Activated CD8-positive, alpha-beta T cell treated with anti-CD3 and anti-CD28 coated beads for 36 hours (primary cell): Measurements from ENCODE around the gene PSMA7. TPM values are rescaled to one million over a fixed set of nuclear protein-coding genes. Genes with fewer than 3 reads are reported as not detected.
"Not testable (repeated sequence)": the region's sequence is repeated elsewhere in the genome, so short reads cannot be mapped to it uniquely, and the experiment has no call there.

Experiments
- ATAC-seq: fragments of 200-7000 bp; cut with Tn5 transposase; one replicate; pipeline ENCODE4 v1.10.0; 2021; ENCODE audit warnings: mild to moderate bottlenecking, moderate library complexity
- CTCF ChIA-PET: fragments of 350-600 bp; sonication (Branson Sonifier 250); formaldehyde crosslinking; loops from one replicate; lab custom pipeline; 2021; ENCODE audit warnings: antibody characterized with exemption; lab: Charles Lee
- POLR2A ChIA-PET: fragments of 350-600 bp; sonication (Branson Sonifier 250); formaldehyde crosslinking; loops from one replicate; lab custom pipeline; 2021; ENCODE audit warnings: antibody characterized with exemption; lab: Charles Lee
- DNase-seq: peaks from one replicate; pipeline ENCODE4 v3.0.0-alpha.2; 2020
- H3K27ac Mint-ChIP-seq: one replicate; pipeline ENCODE4 v1.8.0; 2021; ENCODE audit warnings: mild to moderate bottlenecking, mixed read lengths
- H3K27me3 Mint-ChIP-seq: one replicate; pipeline ENCODE4 v1.8.0; 2021; ENCODE audit warnings: mixed read lengths
- H3K36me3 Mint-ChIP-seq: one replicate; pipeline ENCODE4 v1.8.0; 2021; ENCODE audit warnings: low read depth, mixed read lengths
- H3K4me1 Mint-ChIP-seq: one replicate; pipeline ENCODE4 v1.8.0; 2021; ENCODE audit warnings: low read depth, mixed read lengths
- H3K4me3 Mint-ChIP-seq: one replicate; pipeline ENCODE4 v1.8.0; 2021; ENCODE audit warnings: mild to moderate bottlenecking, moderate library complexity, mixed read lengths
- H3K9me3 Mint-ChIP-seq: one replicate; pipeline ENCODE4 v1.8.0; 2021; ENCODE audit warnings: mixed read lengths
- CTCF ChIP-seq: fragments of 200-600 bp; IDR thresholded peaks from one replicate; pipeline ENCODE4 v1.8.0; 2022; ENCODE audit warnings: antibody characterized with exemption, mild to moderate bottlenecking
- intact Hi-C: fragments of 100-400 bp; cut with micrococcal nuclease; formaldehyde crosslinking; loops from one replicate; pipeline ENCODE4 v1.10.0; 2022
- total RNA-seq, 2 experiments: library from RNA; stranded (reverse); gene quantifications; one replicate each; pipeline ENCODE4 v1.2.3, GENCODE V29; 2021

The PSMA7 gene
- total RNA-seq, 2 experiments from 2014 or later: 286 to 289 TPM

- Mint-ChIP-seq H3K27me3 (no peaks in the 10 kb centered on the region), H3K27ac (no peak overlapping the region), H3K4me3 (no peak overlapping the region), H3K9me3 (no peaks in the 10 kb centered on the region), H3K36me3 (peaks cover 25% of the 10 kb centered on the region), H3K4me1 (peaks cover 22% of the 10 kb centered on the region)
- TF ChIP-seq CTCF: no peak
- POLR2A ChIA-PET: interaction anchor here (0.8 to 0.9 kb wide), 2 partner anchors 8 to 34 kb away, joined by 3 to 4 read pairs; partner anchors contain the start of gene MTG2
- CTCF ChIA-PET: no interaction called here
- ATAC-seq (no peak), DNase-seq (no peak)
- intact Hi-C loops: no loop called here
Measured at GRCh38 chr20:62149532-62150309, 6.5 kb upstream of the PSMA7 start.

GRCh38 chr20:62148908-62149314 lies 5.7 kb upstream of the PSMA7 start:
- ChIA-PET CTCF (no interaction called here), POLR2A (no interaction called here)
- Mint-ChIP-seq H3K4me1 (peaks cover 25% of the 10 kb centered on the region), H3K27ac (no peak overlapping the region), H3K9me3 (no peaks in the 10 kb centered on the region), H3K36me3 (peaks cover 20% of the 10 kb centered on the region), H3K4me3 (no peak overlapping the region), H3K27me3 (no peaks in the 10 kb centered on the region)
- TF ChIP-seq CTCF: no peak
- intact Hi-C loops: no loop called here
- DNase-seq: no peak
- no peak for ATAC-seq

GRCh38 chr20:62148383-62148782 lies 5.2 kb upstream of the PSMA7 start:
- DNase-seq, POLR2A ChIA-PET, ATAC-seq, H3K9me3 Mint-ChIP-seq, H3K4me3 Mint-ChIP-seq, H3K27me3 Mint-ChIP-seq, H3K27ac Mint-ChIP-seq, intact Hi-C loops, CTCF ChIA-PET: not testable (repeated sequence)
- H3K4me1 Mint-ChIP-seq: peaks cover 25% of the 10 kb centered on the region
- peaks cover 15% of the 10 kb centered on the region for H3K36me3 Mint-ChIP-seq

- DNase-seq (no peak), ATAC-seq (no peak)
- H3K4me3 Mint-ChIP-seq: no peak overlapping the region
- peaks cover 25% of the 10 kb centered on the region for H3K4me1 Mint-ChIP-seq
- H3K27ac Mint-ChIP-seq: no peak overlapping the region
- H3K9me3 Mint-ChIP-seq: no peaks in the 10 kb centered on the region
- no peak for TF ChIP-seq CTCF
- CTCF ChIA-PET: no interaction called here
- H3K36me3 Mint-ChIP-seq: peaks cover 8% of the 10 kb centered on the region
- H3K27me3 Mint-ChIP-seq: no peaks in the 10 kb centered on the region
- POLR2A ChIA-PET: interaction anchor here (1.0 kb wide), 1 partner anchor 12 kb away, joined by 5 read pairs; no protein-coding TSS in a partner anchor
- intact Hi-C loops: no loop called here
Measured at GRCh38 chr20:62147528-62147927, 4.3 kb upstream of the PSMA7 start.

- TF ChIP-seq CTCF: no peak
- DNase-seq (no peak), ATAC-seq (no peak)
- Mint-ChIP-seq H3K27me3 (no peaks in the 10 kb centered on the region), H3K36me3 (peaks cover 6% of the 10 kb centered on the region), H3K9me3 (no peaks in the 10 kb centered on the region), H3K4me3 (no peak overlapping the region), H3K4me1 (peaks cover 25% of the 10 kb centered on the region), H3K27ac (no peak overlapping the region)
- ChIA-PET CTCF (no interaction called here), POLR2A (interaction anchor here (1.0 kb wide), 1 partner anchor 12 kb away, joined by 5 read pairs; no protein-coding TSS in a partner anchor)
- intact Hi-C loops: no loop called here
Measured at GRCh38 chr20:62147125-62147524, 3.9 kb upstream of the PSMA7 start.
